ENCODE results near the gene CYP8B1. TPM values are rescaled to one million over a fixed set of nuclear protein-coding genes. Genes with fewer than 3 reads are reported as not detected.

CYP8B1 gene
- total and polyA plus RNA-seq, 2 of the 13 experiments (the other 11 are each of a cell fraction or from before 2014, with no cell fraction given): 0.58 to 2.0 TPM

- TF ChIP-seq, protein P1, sequence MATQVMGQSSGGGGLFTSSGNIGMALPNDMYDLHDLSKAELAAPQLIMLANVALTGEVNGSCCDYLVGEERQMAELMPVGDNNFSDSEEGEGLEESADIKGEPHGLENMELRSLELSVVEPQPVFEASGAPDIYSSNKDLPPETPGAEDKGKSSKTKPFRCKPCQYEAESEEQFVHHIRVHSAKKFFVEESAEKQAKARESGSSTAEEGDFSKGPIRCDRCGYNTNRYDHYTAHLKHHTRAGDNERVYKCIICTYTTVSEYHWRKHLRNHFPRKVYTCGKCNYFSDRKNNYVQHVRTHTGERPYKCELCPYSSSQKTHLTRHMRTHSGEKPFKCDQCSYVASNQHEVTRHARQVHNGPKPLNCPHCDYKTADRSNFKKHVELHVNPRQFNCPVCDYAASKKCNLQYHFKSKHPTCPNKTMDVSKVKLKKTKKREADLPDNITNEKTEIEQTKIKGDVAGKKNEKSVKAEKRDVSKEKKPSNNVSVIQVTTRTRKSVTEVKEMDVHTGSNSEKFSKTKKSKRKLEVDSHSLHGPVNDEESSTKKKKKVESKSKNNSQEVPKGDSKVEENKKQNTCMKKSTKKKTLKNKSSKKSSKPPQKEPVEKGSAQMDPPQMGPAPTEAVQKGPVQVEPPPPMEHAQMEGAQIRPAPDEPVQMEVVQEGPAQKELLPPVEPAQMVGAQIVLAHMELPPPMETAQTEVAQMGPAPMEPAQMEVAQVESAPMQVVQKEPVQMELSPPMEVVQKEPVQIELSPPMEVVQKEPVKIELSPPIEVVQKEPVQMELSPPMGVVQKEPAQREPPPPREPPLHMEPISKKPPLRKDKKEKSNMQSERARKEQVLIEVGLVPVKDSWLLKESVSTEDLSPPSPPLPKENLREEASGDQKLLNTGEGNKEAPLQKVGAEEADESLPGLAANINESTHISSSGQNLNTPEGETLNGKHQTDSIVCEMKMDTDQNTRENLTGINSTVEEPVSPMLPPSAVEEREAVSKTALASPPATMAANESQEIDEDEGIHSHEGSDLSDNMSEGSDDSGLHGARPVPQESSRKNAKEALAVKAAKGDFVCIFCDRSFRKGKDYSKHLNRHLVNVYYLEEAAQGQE (IDR thresholded peaks at IDR 0.05; ENCODE audit: borderline replicate concordance in 1 of 2, low read depth in 1 of 2, low read length in 2 of 2): no peak
- no peak for TF ChIP-seq ZFYVE20 (CRISPR knock-in tag; IDR thresholded peaks at IDR 0.05; ENCODE audit: borderline replicate concordance, low read depth)
- no peak for TF ChIP-seq ZNF703 (CRISPR knock-in tag; IDR thresholded peaks at IDR 0.05; ENCODE audit: borderline replicate concordance)
- TF ChIP-seq GPBP1L1 (CRISPR knock-in tag; IDR thresholded peaks at IDR 0.05): no peak
- peak; percentile 23; the same call in 1 of the 2 replicates for TF ChIP-seq ZFY (CRISPR knock-in tag; IDR thresholded peaks at IDR 0.05)
- no peak for TF ChIP-seq CC2D1A (CRISPR knock-in tag; IDR thresholded peaks at IDR 0.05)
- TF ChIP-seq TIGD3 (CRISPR knock-in tag; IDR thresholded peaks at IDR 0.05; ENCODE audit: borderline replicate concordance): no peak
- TF ChIP-seq NFKBIZ (CRISPR knock-in tag; IDR thresholded peaks at IDR 0.05): no peak
- TF ChIP-seq ZNF446 (CRISPR knock-in tag; IDR thresholded peaks at IDR 0.05): no peak
- no peak for TF ChIP-seq MTF2 (CRISPR knock-in tag; IDR thresholded peaks at IDR 0.05; ENCODE audit: borderline replicate concordance)
- peak; percentile 37; the same call in 1 of the 2 replicates for TF ChIP-seq ATF7 (IDR thresholded peaks at IDR 0.05)
- TF ChIP-seq ATF7 (CRISPR knock-in tag; IDR thresholded peaks at IDR 0.05): no peak; the same call in 1 of the 2 replicates
- no peak for TF ChIP-seq SMYD3 (CRISPR knock-in tag; IDR thresholded peaks at IDR 0.05)
- no peak for TF ChIP-seq ZNF781 (CRISPR knock-in tag; IDR thresholded peaks at IDR 0.05; ENCODE audit: borderline replicate concordance, not compliant biosample characterization)
- no peak for TF ChIP-seq ZBTB49 (CRISPR knock-in tag; IDR thresholded peaks at IDR 0.05; ENCODE audit: borderline replicate concordance)
- TF ChIP-seq ETV5 (CRISPR knock-in tag; IDR thresholded peaks at IDR 0.05; ENCODE audit: borderline replicate concordance): peak; percentile 33; the same call in 1 of the 2 replicates
- TF ChIP-seq PAF1 (CRISPR knock-in tag; IDR thresholded peaks at IDR 0.05): no peak
- no peak for TF ChIP-seq NFYC (CRISPR knock-in tag; IDR thresholded peaks at IDR 0.05)
- peak; percentile 1; the same call in 1 of the 2 replicates for TF ChIP-seq ZFX (CRISPR knock-in tag; IDR thresholded peaks at IDR 0.05; ENCODE audit: low read depth)
- no peak for TF ChIP-seq PTBP1 (IDR thresholded peaks at IDR 0.05; ENCODE audit: low read depth, low read length, poor library complexity, severe bottlenecking)
- peak; percentile 92; the same call in 1 of the 2 replicates for TF ChIP-seq SIX4 (CRISPR knock-in tag; IDR thresholded peaks at IDR 0.05)
Observed at GRCh38 chr3:42829628-42830436, 45.8 kb downstream of the CYP8B1 start (continued).

Measured in HepG2 (cell line).